Ecto neural progenitor cell (in vitro differentiated cells): Measurements from ENCODE around the gene DSG2.

Source experiments
- DNase-seq: peaks from one replicate; pipeline ENCODE4 v3.0.0-alpha.2; 2018; ENCODE audit warnings: low spot score

Gene DSG2

GRCh38 chr18:31590570-31590969, 92.6 kb downstream of the DSG2 start:
- no peak for DNase-seq

- DNase-seq: no peak
Measured at GRCh38 chr18:31591113-31591512, 93.1 kb downstream of the DSG2 start.

GRCh38 chr18:31591628-31592027, 93.7 kb downstream of the DSG2 start, which contains the start of gene TTR:
TSS of gene TTR (plus strand) at chr18:31591877. CDS start at chr18:31591903, 26 bp downstream.
- DNase-seq: no peak

- DNase-seq: no peak
Measured at GRCh38 chr18:31592506-31593157, 94.7 kb downstream of the DSG2 start.

- DNase-seq: no peak
Measured at GRCh38 chr18:31595121-31595771, 97.3 kb downstream of the DSG2 start.

- no peak for DNase-seq
Measured at GRCh38 chr18:31596081-31596872, 98.3 kb downstream of the DSG2 start.

GRCh38 chr18:31598021-31598805, 100.2 kb downstream of the DSG2 start:
- DNase-seq: no peak
